ENCODE results near the gene DYSF. TPM values are rescaled to one million over a fixed set of nuclear protein-coding genes. Genes with fewer than 3 reads are reported as not detected.

DYSF gene
- total RNA-seq, 4 donors from 2014 or later = 10.3 to 14.9 (median 14.4) TPM

DNA sequence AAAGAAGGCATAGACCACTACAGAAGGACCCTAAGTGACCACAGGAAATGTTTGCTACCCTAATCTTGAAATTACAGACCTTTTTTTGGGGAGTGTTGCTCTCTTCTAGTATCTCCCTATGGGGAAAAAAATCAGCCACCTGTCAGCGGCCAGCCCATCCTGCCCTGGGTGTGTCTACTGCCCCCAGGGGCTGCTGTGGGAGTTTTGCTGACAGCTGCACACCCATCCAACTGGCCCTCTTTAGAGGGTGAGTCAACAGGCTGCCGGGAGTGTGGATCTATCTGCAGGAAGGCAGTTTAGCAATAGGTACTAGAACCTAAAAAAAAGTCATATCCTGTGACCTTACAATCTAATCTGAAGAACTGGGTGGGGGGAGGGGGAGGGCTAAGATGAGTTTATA is 796 bp upstream of the DYSF start:
- H3K4me1 ChIP-seq = peaks cover 6 to 10% of the 10 kb centered on the region in 2 donors
- H3K9me3 ChIP-seq = no peaks in the 10 kb centered on the region
- no peaks in the 10 kb centered on the region for H3K27me3 ChIP-seq
- no peaks in the 10 kb centered on the region for H3K36me3 ChIP-seq
- no peak overlapping the region for H3K4me3 ChIP-seq (replicated peaks in 1 of 3)
- H3K27ac ChIP-seq = no peak overlapping the region
- intact Hi-C loops (cut with DNase I) = no loop called here
- WGBS, 2 donors = 32 to 49% methylated on average over 2 of the region's 2 CpGs
- no peak for TF ChIP-seq POLR2A (IDR thresholded peaks at IDR 0.05)
- peak; percentile 15 to 19 for DNase-seq

DNA sequence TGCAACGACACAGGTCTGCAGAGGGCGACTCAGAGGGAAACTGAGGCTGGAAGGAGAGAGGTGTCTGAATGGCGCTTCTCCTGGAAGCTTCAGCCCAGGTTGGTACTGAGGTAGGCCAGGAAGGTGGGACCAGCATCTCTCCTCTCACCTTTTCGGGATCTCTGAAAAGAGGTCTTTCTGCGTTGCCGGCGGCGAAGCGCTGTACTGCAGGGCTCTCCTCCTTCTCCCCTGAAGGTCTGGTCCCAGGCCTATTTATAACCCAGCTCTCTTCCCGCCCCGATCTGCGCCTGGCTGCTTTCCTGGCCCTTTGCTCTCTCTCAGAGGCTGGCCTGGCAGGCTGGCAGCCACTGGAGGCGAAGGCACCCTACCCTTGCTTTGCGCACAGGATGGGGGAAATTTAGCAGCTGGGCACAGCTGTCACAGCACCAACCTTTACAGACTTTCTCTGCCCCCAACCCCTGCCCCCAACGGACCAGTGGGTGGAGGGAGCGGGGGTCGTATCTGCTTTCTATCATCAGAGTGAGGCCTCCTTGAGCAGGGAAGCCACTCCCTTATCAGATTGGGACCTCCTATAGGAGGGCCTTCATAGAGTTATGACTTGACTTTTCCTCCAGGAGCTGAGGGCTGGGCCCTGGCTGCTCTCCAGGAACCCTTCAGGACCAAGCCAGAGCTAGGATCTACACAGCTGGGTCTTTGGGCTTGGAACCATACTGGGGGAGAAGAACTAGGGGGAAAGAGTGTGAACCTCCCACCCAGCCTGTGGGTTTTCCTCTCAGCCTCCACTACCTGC is 1.1 kb downstream of the DYSF start:
- no peaks in the 10 kb centered on the region for H3K36me3 ChIP-seq
- intact Hi-C loops (cut with DNase I) = no loop called here
- DNase-seq = no peak
- H3K4me3 ChIP-seq (replicated peaks in 1 of 3) = peak overlapping the region in 1 of 3 donors; percentile 27
- H3K27me3 ChIP-seq = no peaks in the 10 kb centered on the region
- 46 to 50% methylated on average over 15 to 17 of the region's 17 CpGs for WGBS, 2 donors
- H3K27ac ChIP-seq = peak overlapping the region in 1 of 3 donors; percentile 12
- no peaks in the 10 kb centered on the region for H3K9me3 ChIP-seq
- peaks cover 6 to 10% of the 10 kb centered on the region in 2 donors for H3K4me1 ChIP-seq
- no peak for TF ChIP-seq POLR2A (IDR thresholded peaks at IDR 0.05)
- TF ChIP-seq, protein P1, sequence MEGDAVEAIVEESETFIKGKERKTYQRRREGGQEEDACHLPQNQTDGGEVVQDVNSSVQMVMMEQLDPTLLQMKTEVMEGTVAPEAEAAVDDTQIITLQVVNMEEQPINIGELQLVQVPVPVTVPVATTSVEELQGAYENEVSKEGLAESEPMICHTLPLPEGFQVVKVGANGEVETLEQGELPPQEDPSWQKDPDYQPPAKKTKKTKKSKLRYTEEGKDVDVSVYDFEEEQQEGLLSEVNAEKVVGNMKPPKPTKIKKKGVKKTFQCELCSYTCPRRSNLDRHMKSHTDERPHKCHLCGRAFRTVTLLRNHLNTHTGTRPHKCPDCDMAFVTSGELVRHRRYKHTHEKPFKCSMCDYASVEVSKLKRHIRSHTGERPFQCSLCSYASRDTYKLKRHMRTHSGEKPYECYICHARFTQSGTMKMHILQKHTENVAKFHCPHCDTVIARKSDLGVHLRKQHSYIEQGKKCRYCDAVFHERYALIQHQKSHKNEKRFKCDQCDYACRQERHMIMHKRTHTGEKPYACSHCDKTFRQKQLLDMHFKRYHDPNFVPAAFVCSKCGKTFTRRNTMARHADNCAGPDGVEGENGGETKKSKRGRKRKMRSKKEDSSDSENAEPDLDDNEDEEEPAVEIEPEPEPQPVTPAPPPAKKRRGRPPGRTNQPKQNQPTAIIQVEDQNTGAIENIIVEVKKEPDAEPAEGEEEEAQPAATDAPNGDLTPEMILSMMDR (IDR thresholded peaks at IDR 0.05) = no peak

DNA sequence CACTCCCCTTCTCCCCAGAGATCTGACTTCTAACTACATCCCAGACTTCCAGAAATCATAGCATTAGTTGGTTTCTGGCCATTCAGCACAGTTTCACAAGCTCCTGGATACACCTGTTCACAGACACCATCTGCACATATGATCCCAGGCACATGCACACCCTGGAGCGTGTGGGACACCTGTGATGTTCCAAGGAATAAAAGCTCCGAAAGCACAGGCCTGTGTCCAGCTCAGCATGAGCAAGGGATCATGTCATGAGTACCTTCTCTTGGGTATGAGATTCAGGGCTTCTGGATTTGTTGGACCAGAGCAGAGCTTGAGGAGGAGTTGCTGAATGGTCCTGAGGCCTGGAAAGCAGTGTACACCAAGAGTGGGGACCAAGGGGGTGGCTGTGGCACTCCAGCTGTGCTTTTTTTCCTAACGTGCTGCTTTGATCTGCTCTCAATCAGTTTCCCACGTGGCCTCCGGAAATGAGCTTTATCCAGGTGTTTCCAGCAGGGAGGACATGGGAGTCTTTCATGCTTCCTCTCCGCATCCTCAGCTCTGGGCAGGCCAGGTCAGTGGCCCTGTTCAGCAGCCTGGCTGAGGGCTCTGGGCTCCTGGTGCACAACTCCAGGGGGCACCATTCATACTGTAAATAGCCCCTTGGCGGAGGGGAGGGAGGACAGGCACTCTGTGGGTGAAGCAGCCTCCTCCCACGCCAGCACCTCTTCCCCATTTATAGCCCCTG is 1.8 kb downstream of the DYSF start:
- Histone ChIP-seq H3K27ac (peak overlapping the region in 1 of 3 donors; percentile 12), H3K4me3 (replicated peaks in 1 of 3) (no peak overlapping the region), H3K9me3 (no peaks in the 10 kb centered on the region), H3K4me1 (peaks cover 6 to 10% of the 10 kb centered on the region in 2 donors), H3K27me3 (no peaks in the 10 kb centered on the region), H3K36me3 (no peaks in the 10 kb centered on the region)
- 83 to 84% methylated on average over 6 to 8 of the region's 8 CpGs for WGBS, 2 donors
- no peak for TF ChIP-seq POLR2A (IDR thresholded peaks at IDR 0.05)
- TF ChIP-seq, protein P1 (IDR thresholded peaks at IDR 0.05) = no peak
- intact Hi-C loops (cut with DNase I) = no loop called here
- peak in 1 of 2 donors; percentile 26 for DNase-seq

DNA sequence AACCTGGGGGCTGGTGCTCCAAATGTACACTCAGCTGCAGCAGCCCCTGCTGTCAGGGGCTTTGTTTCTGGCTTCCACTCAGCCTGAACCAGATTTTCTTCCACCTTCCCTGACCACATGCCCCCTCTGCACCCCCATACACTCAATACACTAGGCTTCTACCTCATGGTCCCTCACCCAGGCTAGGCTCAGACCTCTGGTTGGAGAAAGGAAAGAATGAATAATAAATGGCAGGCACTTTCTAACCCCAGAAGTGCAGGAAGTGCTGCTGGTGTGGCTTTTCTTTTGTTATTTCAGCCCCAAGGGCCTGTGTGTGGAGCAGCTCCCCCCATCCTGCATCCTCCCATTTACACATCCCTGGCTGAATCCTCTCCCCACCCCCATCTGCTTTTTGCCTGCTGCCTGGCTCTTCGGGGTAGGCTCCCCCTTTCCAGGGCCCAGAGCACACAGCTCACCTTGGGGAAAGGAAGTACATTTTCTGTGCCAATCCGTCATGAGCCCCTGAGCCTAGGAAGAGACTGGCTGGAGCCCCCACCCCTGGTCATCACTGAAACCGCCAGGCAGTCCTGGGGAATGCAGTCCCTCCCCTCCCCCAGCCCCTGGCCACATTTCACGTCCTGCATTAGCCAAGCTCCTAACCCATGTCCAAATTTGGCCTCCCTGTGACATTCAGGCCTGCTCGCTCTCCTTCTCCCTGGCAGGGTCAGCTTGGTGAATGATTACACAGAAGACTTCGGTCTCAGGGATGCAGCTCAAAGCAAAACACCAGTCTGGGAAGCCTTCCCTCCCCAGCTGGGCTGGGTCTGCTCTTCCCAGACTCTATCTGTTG is 2.6 kb downstream of the DYSF start:
- Histone ChIP-seq H3K27ac (no peak overlapping the region), H3K4me3 (replicated peaks in 1 of 3) (no peak overlapping the region), H3K36me3 (no peaks in the 10 kb centered on the region), H3K4me1 (peaks cover 6 to 10% of the 10 kb centered on the region in 2 donors), H3K27me3 (no peaks in the 10 kb centered on the region), H3K9me3 (no peaks in the 10 kb centered on the region)
- intact Hi-C loops (cut with DNase I) = no loop called here
- WGBS, 2 donors = 54 to 76% methylated on average over 6 of the region's 6 CpGs
- DNase-seq = no peak
- TF ChIP-seq, protein P1 (IDR thresholded peaks at IDR 0.05) = no peak
- no peak for TF ChIP-seq POLR2A (IDR thresholded peaks at IDR 0.05)

DNA sequence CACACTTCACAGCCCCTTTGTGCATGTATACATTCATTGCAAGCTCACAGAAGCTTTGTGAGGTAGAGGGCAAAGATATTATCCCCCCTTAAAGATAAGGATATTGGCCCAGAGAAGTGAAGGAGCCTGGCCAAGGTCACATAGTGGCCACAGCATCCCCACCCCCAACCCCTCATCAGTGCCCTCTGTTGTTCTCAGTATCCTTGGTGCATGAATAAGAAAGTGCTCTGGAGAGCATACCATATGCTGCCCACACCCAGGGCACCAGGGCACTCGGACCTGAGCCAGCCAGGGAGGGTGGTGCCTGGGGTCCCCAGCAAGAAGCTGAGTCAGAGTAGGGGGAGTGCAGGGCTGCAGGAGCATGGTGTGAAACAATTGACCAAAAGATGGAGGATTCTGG is 3.3 kb downstream of the DYSF start:
- Histone ChIP-seq H3K9me3 (no peaks in the 10 kb centered on the region), H3K27me3 (no peaks in the 10 kb centered on the region), H3K4me1 (peaks cover 6 to 10% of the 10 kb centered on the region in 2 donors), H3K27ac (no peak overlapping the region), H3K36me3 (no peaks in the 10 kb centered on the region), H3K4me3 (replicated peaks in 1 of 3) (no peak overlapping the region)
- TF ChIP-seq, protein P1 (IDR thresholded peaks at IDR 0.05) = no peak
- no peak for TF ChIP-seq POLR2A (IDR thresholded peaks at IDR 0.05)
- intact Hi-C loops (cut with DNase I) = no loop called here
- DNase-seq = no peak
- 80% methylated on average over 1 of the region's 1 CpG; no CpG with 5 or more reads in 1 of the 2 donors for WGBS, 2 donors
